ENCODE results near the gene HERC4. TPM values are rescaled to one million over a fixed set of nuclear protein-coding genes. Genes with fewer than 3 reads are reported as not detected.

Gene HERC4
- total RNA-seq, 1 experiment from 2014 or later = 39.4 TPM

GRCh38 chr10:68083953-68084352, 8.9 kb upstream of the HERC4 start (continued):
- TF ChIP-seq ZSCAN18 (CRISPR knock-in tag; IDR thresholded peaks at IDR 0.05) = no peak
- TF ChIP-seq NFATC4 (CRISPR knock-in tag; IDR thresholded peaks at IDR 0.05) = no peak
- no peak for TF ChIP-seq ZNF416 (CRISPR knock-in tag; IDR thresholded peaks at IDR 0.05)
- TF ChIP-seq, protein P1, sequence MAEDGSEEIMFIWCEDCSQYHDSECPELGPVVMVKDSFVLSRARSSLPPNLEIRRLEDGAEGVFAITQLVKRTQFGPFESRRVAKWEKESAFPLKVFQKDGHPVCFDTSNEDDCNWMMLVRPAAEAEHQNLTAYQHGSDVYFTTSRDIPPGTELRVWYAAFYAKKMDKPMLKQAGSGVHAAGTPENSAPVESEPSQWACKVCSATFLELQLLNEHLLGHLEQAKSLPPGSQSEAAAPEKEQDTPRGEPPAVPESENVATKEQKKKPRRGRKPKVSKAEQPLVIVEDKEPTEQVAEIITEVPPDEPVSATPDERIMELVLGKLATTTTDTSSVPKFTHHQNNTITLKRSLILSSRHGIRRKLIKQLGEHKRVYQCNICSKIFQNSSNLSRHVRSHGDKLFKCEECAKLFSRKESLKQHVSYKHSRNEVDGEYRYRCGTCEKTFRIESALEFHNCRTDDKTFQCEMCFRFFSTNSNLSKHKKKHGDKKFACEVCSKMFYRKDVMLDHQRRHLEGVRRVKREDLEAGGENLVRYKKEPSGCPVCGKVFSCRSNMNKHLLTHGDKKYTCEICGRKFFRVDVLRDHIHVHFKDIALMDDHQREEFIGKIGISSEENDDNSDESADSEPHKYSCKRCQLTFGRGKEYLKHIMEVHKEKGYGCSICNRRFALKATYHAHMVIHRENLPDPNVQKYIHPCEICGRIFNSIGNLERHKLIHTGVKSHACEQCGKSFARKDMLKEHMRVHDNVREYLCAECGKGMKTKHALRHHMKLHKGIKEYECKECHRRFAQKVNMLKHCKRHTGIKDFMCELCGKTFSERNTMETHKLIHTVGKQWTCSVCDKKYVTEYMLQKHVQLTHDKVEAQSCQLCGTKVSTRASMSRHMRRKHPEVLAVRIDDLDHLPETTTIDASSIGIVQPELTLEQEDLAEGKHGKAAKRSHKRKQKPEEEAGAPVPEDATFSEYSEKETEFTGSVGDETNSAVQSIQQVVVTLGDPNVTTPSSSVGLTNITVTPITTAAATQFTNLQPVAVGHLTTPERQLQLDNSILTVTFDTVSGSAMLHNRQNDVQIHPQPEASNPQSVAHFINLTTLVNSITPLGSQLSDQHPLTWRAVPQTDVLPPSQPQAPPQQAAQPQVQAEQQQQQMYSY (CRISPR knock-in tag; IDR thresholded peaks at IDR 0.05) = no peak

- Mint-ChIP-seq H3K27ac (no peak overlapping the region), H3K27me3 (ENCODE audit: low read depth) (no peaks in the 10 kb centered on the region), H3K4me1 (peaks cover 23% of the 10 kb centered on the region), H3K4me3 (no peak overlapping the region), H3K9me3 (no peaks in the 10 kb centered on the region), H3K36me3 (no peaks in the 10 kb centered on the region)
- POLR2A ChIA-PET = interaction anchor here (0.6 kb wide), 1 partner anchor 78 kb away, joined by 4 read pairs; no protein-coding TSS in a partner anchor
- DNase-seq (ENCODE audit: low spot score) (no peak), ATAC-seq (no peak)
- CTCF ChIA-PET = interaction anchor here (0.9 kb wide), 1 partner anchor 74 kb away, joined by 6 read pairs; no protein-coding TSS in a partner anchor
- TF ChIP-seq TEAD4 (CRISPR knock-in tag; IDR thresholded peaks at IDR 0.05) (no peak), KAT7 (CRISPR knock-in tag; IDR thresholded peaks at IDR 0.05; ENCODE audit: borderline replicate concordance) (no peak), FOXK1 (CRISPR knock-in tag; IDR thresholded peaks at IDR 0.05) (no peak), CREB1 (CRISPR knock-in tag; IDR thresholded peaks at IDR 0.05) (no peak), ZNF232 (CRISPR knock-in tag; IDR thresholded peaks at IDR 0.05) (no peak), PRRX2 (CRISPR knock-in tag; IDR thresholded peaks at IDR 0.05) (no peak), GTF2I (CRISPR knock-in tag; conservative IDR thresholded peaks at IDR 0.05) (no peak), SMAD3 (CRISPR knock-in tag; IDR thresholded peaks at IDR 0.05; ENCODE audit: borderline replicate concordance) (no peak), EMX1 (CRISPR knock-in tag; IDR thresholded peaks at IDR 0.05) (no peak), JAZF1 (CRISPR knock-in tag; IDR thresholded peaks at IDR 0.05) (no peak)
- TF ChIP-seq, protein P2, sequence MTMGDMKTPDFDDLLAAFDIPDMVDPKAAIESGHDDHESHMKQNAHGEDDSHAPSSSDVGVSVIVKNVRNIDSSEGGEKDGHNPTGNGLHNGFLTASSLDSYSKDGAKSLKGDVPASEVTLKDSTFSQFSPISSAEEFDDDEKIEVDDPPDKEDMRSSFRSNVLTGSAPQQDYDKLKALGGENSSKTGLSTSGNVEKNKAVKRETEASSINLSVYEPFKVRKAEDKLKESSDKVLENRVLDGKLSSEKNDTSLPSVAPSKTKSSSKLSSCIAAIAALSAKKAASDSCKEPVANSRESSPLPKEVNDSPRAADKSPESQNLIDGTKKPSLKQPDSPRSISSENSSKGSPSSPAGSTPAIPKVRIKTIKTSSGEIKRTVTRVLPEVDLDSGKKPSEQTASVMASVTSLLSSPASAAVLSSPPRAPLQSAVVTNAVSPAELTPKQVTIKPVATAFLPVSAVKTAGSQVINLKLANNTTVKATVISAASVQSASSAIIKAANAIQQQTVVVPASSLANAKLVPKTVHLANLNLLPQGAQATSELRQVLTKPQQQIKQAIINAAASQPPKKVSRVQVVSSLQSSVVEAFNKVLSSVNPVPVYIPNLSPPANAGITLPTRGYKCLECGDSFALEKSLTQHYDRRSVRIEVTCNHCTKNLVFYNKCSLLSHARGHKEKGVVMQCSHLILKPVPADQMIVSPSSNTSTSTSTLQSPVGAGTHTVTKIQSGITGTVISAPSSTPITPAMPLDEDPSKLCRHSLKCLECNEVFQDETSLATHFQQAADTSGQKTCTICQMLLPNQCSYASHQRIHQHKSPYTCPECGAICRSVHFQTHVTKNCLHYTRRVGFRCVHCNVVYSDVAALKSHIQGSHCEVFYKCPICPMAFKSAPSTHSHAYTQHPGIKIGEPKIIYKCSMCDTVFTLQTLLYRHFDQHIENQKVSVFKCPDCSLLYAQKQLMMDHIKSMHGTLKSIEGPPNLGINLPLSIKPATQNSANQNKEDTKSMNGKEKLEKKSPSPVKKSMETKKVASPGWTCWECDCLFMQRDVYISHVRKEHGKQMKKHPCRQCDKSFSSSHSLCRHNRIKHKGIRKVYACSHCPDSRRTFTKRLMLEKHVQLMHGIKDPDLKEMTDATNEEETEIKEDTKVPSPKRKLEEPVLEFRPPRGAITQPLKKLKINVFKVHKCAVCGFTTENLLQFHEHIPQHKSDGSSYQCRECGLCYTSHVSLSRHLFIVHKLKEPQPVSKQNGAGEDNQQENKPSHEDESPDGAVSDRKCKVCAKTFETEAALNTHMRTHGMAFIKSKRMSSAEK (CRISPR knock-in tag; IDR thresholded peaks at IDR 0.05; ENCODE audit: borderline replicate concordance) = no peak
- TF ChIP-seq, protein P3, sequence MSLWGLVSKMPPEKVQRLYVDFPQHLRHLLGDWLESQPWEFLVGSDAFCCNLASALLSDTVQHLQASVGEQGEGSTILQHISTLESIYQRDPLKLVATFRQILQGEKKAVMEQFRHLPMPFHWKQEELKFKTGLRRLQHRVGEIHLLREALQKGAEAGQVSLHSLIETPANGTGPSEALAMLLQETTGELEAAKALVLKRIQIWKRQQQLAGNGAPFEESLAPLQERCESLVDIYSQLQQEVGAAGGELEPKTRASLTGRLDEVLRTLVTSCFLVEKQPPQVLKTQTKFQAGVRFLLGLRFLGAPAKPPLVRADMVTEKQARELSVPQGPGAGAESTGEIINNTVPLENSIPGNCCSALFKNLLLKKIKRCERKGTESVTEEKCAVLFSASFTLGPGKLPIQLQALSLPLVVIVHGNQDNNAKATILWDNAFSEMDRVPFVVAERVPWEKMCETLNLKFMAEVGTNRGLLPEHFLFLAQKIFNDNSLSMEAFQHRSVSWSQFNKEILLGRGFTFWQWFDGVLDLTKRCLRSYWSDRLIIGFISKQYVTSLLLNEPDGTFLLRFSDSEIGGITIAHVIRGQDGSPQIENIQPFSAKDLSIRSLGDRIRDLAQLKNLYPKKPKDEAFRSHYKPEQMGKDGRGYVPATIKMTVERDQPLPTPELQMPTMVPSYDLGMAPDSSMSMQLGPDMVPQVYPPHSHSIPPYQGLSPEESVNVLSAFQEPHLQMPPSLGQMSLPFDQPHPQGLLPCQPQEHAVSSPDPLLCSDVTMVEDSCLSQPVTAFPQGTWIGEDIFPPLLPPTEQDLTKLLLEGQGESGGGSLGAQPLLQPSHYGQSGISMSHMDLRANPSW (CRISPR knock-in tag; conservative IDR thresholded peaks at IDR 0.05; ENCODE audit: low read depth) = no peak
- TF ChIP-seq, protein P4, sequence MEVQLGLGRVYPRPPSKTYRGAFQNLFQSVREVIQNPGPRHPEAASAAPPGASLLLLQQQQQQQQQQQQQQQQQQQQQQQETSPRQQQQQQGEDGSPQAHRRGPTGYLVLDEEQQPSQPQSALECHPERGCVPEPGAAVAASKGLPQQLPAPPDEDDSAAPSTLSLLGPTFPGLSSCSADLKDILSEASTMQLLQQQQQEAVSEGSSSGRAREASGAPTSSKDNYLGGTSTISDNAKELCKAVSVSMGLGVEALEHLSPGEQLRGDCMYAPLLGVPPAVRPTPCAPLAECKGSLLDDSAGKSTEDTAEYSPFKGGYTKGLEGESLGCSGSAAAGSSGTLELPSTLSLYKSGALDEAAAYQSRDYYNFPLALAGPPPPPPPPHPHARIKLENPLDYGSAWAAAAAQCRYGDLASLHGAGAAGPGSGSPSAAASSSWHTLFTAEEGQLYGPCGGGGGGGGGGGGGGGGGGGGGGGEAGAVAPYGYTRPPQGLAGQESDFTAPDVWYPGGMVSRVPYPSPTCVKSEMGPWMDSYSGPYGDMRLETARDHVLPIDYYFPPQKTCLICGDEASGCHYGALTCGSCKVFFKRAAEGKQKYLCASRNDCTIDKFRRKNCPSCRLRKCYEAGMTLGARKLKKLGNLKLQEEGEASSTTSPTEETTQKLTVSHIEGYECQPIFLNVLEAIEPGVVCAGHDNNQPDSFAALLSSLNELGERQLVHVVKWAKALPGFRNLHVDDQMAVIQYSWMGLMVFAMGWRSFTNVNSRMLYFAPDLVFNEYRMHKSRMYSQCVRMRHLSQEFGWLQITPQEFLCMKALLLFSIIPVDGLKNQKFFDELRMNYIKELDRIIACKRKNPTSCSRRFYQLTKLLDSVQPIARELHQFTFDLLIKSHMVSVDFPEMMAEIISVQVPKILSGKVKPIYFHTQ (CRISPR knock-in tag; IDR thresholded peaks at IDR 0.05) = no peak
Measured at GRCh38 chr10:68082872-68083271, 7.8 kb upstream of the HERC4 start.

All from WTC11 (cell line).